ENCODE data around the gene MAPK8IP2.
"Not testable (repeated sequence)": the region's sequence is repeated elsewhere in the genome, so short reads cannot be mapped to it uniquely, and the experiment has no call there.

Gene MAPK8IP2

GRCh38 chr22:50635591-50635990, 35.0 kb downstream of the MAPK8IP2 start:
- no peak for DNase-seq (ENCODE audit: low read depth)

GRCh38 chr22:50640296-50640695, 39.7 kb downstream of the MAPK8IP2 start:
- DNase-seq (ENCODE audit: low read depth) = not testable (repeated sequence)

- DNase-seq (ENCODE audit: low read depth) = no peak
These were observed 40.5 kb downstream of the MAPK8IP2 start for GRCh38 chr22:50640857-50641647.

- no peak for DNase-seq (ENCODE audit: low read depth)
These were observed 41.4 kb downstream of the MAPK8IP2 start for GRCh38 chr22:50641696-50642607.

- not testable (repeated sequence) for DNase-seq (ENCODE audit: low read depth)
These were observed 42.6 kb downstream of the MAPK8IP2 start for GRCh38 chr22:50643021-50643820.

GRCh38 chr22:50643821-50644101, 43.2 kb downstream of the MAPK8IP2 start:
- not testable (repeated sequence) for DNase-seq (ENCODE audit: low read depth)

- no peak for DNase-seq (ENCODE audit: low read depth)
These were observed 52.7 kb downstream of the MAPK8IP2 start for GRCh38 chr22:50653256-50653655.

- DNase-seq (ENCODE audit: low read depth) = not testable (repeated sequence)
These were observed 54.1 kb downstream of the MAPK8IP2 start for GRCh38 chr22:50654664-50655063.

- DNase-seq (ENCODE audit: low read depth) = no peak
These were observed 55.8 kb downstream of the MAPK8IP2 start for GRCh38 chr22:50656122-50657070.

GRCh38 chr22:50657925-50658324, 57.3 kb downstream of the MAPK8IP2 start:
- DNase-seq (ENCODE audit: low read depth) = no peak

GRCh38 chr22:50659711-50660110, 59.1 kb downstream of the MAPK8IP2 start:
- not testable (repeated sequence) for DNase-seq (ENCODE audit: low read depth)

GRCh38 chr22:50660306-50660705, 59.7 kb downstream of the MAPK8IP2 start:
- no peak for DNase-seq (ENCODE audit: low read depth)

All from stromal cell of bone marrow (primary cell).